HG02610 (cell line): Measurements from ENCODE around the gene SLAMF6.

Source experiments
- ATAC-seq: cut with Tn5 transposase; IDR thresholded peaks from one replicate; pipeline ENCODE4 v1.9.1; 2021; ENCODE audit warnings: mild to moderate bottlenecking, moderate library complexity; ENCODE audit not compliant: unreplicated experiment

The SLAMF6 gene

DNA sequence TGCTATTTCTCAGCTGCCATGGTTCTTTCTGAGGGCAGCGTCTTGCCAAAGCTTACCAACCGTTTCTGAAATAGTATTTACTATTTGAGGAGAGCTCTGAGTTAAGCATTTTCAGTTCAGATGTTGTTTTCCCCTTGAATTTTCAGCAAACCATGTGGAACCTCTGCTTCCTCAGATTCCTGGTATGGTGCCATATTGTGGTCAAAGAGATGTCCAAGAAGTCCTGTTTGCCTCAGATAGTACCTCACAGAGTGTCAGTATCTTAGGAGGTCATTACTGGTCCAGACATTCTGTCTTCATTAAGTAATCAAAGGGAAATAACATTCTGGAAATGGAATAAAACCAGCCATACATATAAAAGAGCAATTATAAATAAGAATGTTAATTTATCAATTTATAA lies 86.1 kb downstream of the SLAMF6 start:
- no peak for ATAC-seq
